ENCODE measurements around the gene GGT6.

Gene GGT6

GRCh38 chr17:4529533-4530152 is 30.7 kb downstream of the GGT6 start:
- no peak for DNase-seq
- Histone ChIP-seq H3K4me1 (peaks cover 3% of the 10 kb centered on the region), H3K36me3 (no peaks in the 10 kb centered on the region), H3K4me3 (ENCODE audit: low read depth, low read length) (no peak overlapping the region), H3K27me3 (no peaks in the 10 kb centered on the region), H3K9me3 (no peaks in the 10 kb centered on the region)
- no peak for TF ChIP-seq CTCF (IDR thresholded peaks at IDR 0.05; ENCODE audit: low read depth, low read length)

- no peaks in the 10 kb centered on the region for H3K36me3 ChIP-seq
- H3K9me3 ChIP-seq = no peaks in the 10 kb centered on the region
- H3K4me1 ChIP-seq = no peaks in the 10 kb centered on the region
- no peak for DNase-seq
- H3K27me3 ChIP-seq = no peaks in the 10 kb centered on the region
- no peak for TF ChIP-seq CTCF (IDR thresholded peaks at IDR 0.05; ENCODE audit: low read depth, low read length)
- no peak overlapping the region for H3K4me3 ChIP-seq (ENCODE audit: low read depth, low read length)
These were observed 32.7 kb downstream of the GGT6 start for GRCh38 chr17:4527566-4528125.

- no peak for TF ChIP-seq CTCF (IDR thresholded peaks at IDR 0.05; ENCODE audit: low read depth, low read length)
- H3K27me3 ChIP-seq = no peaks in the 10 kb centered on the region
- no peaks in the 10 kb centered on the region for H3K9me3 ChIP-seq
- no peak overlapping the region for H3K4me3 ChIP-seq (ENCODE audit: low read depth, low read length)
- no peaks in the 10 kb centered on the region for H3K36me3 ChIP-seq
- no peak for DNase-seq
- no peaks in the 10 kb centered on the region for H3K4me1 ChIP-seq
These were observed 33.2 kb downstream of the GGT6 start for GRCh38 chr17:4527134-4527533.

- no peak for TF ChIP-seq CTCF (IDR thresholded peaks at IDR 0.05; ENCODE audit: low read depth, low read length)
- no peaks in the 10 kb centered on the region for H3K36me3 ChIP-seq
- DNase-seq = no peak
These were observed 34.5 kb downstream of the GGT6 start for GRCh38 chr17:4525691-4526397.

GRCh38 chr17:4523946-4524345 is 36.4 kb downstream of the GGT6 start:
- no peak for TF ChIP-seq CTCF (IDR thresholded peaks at IDR 0.05; ENCODE audit: low read depth, low read length)
- no peaks in the 10 kb centered on the region for H3K27me3 ChIP-seq
- H3K9me3 ChIP-seq = no peaks in the 10 kb centered on the region
- no peak overlapping the region for H3K4me3 ChIP-seq (ENCODE audit: low read depth, low read length)
- H3K36me3 ChIP-seq = no peaks in the 10 kb centered on the region
- H3K4me1 ChIP-seq = no peaks in the 10 kb centered on the region
- no peak for DNase-seq

More at GRCh38 chr17:4525691-4526397, 34.5 kb downstream of the GGT6 start:
- Histone ChIP-seq H3K9me3 (no peaks in the 10 kb centered on the region), H3K4me1 (no peaks in the 10 kb centered on the region), H3K27me3 (no peaks in the 10 kb centered on the region), H3K4me3 (ENCODE audit: low read depth, low read length) (no peak overlapping the region)

- DNase-seq = no peak
- Histone ChIP-seq H3K9me3 (no peaks in the 10 kb centered on the region), H3K4me3 (ENCODE audit: low read depth, low read length) (no peak overlapping the region), H3K36me3 (no peaks in the 10 kb centered on the region), H3K27me3 (no peaks in the 10 kb centered on the region), H3K4me1 (no peaks in the 10 kb centered on the region)
- no peak for TF ChIP-seq CTCF (IDR thresholded peaks at IDR 0.05; ENCODE audit: low read depth, low read length)
These were observed 37.7 kb downstream of the GGT6 start for GRCh38 chr17:4522661-4523060.

Data from BE2C (cell line).